Measurements from ENCODE around the gene DBR1. TPM values are rescaled to one million over a fixed set of nuclear protein-coding genes. Genes with fewer than 3 reads are reported as not detected.
A peak's percentile ranks its signal among the peaks of the same experiment; 100 is the strongest.

Gene DBR1
- total and polyA plus RNA-seq, 2 of the 4 experiments (the other 2 are of a cell fraction), result 7.6 to 12.5 TPM

- Histone ChIP-seq H3K4me3 (ENCODE audit: insufficient read depth, low read depth, low read length) (no peak overlapping the region), H3K18ac (ENCODE audit: low read depth, low read length) (no peak overlapping the region)
- DNase-seq, result no peak
Observed at GRCh38 chr3:138113326-138113725, 61.4 kb downstream of the DBR1 start.

More at GRCh38 chr3:138113326-138113725, 61.4 kb downstream of the DBR1 start:
- Histone ChIP-seq H3K27ac (ENCODE audit: insufficient read depth, low read length) (0 out of 2 replicates have a peak overlapping the region, but pooled peaks have one; percentile 3), H3K14ac (replicated peaks; ENCODE audit: low read depth, low read length) (peak overlapping the region; percentile 86), H2BK120ac (ENCODE audit: low read depth, low read length) (no peak overlapping the region), H2BK20ac (ENCODE audit: low read depth, low read length) (no peak overlapping the region), H2AK9ac (replicated peaks; ENCODE audit: low read depth, low read length, poor library complexity) (no peak overlapping the region), H3K23ac (ENCODE audit: low read depth, low read length) (peak overlapping the region; percentile 83), H3K56ac (ENCODE audit: extremely low read depth, insufficient read depth, low read length) (no peak overlapping the region), H3K4ac (ENCODE audit: low read depth, low read length) (no peak overlapping the region; the same call in 1 of the 2 replicates), H4K91ac (ENCODE audit: insufficient read depth, low read depth, low read length) (no peak overlapping the region), H4K5ac (ENCODE audit: low read depth, low read length) (peak overlapping the region; percentile 29; the same call in 1 of the 2 replicates), H2AK5ac (ENCODE audit: low read depth, low read length) (no peak overlapping the region), H4K20me1 (ENCODE audit: insufficient read depth, low read length) (peaks cover 10% of the 10 kb centered on the region; the same call in 1 of the 2 replicates), H4K8ac (ENCODE audit: low read depth in 2 of 2, low read length in 2 of 2) (no peak overlapping the region), H3K27me3 (ENCODE audit: control insufficient read depth, insufficient read depth, low read length) (no peaks in the 10 kb centered on the region), H3K4me2 (ENCODE audit: low read depth, low read length) (peak overlapping the region; percentile 39), H3K9me3 (ENCODE audit: control insufficient read depth, insufficient read depth, low read length) (no peaks in the 10 kb centered on the region), H2AFZ (replicated peaks; ENCODE audit: low read length, poor library complexity) (no peak overlapping the region), H2BK5ac (ENCODE audit: low read depth, low read length, poor library complexity, severe bottlenecking) (no peak overlapping the region), H3K9ac (ENCODE audit: low read depth, low read length) (0 out of 2 replicates have a peak overlapping the region, but pooled peaks have one; percentile 48), H3K9me1 (ENCODE audit: insufficient read depth, low read length) (peaks cover 13% of the 10 kb centered on the region), H3K4me1 (ENCODE audit: control insufficient read depth, insufficient read depth, low read length) (peaks cover 5% of the 10 kb centered on the region), H2BK15ac (ENCODE audit: low read depth, low read length) (no peak overlapping the region), H3K79me1 (ENCODE audit: low read depth in 1 of 2, low read length in 2 of 2) (peaks cover 18 to 49% of the 10 kb centered on the region in 2 experiments), H3K36me3 (ENCODE audit: control insufficient read depth, insufficient read depth, low read length) (peaks cover 2% of the 10 kb centered on the region)
- TF ChIP-seq MAZ (IDR thresholded peaks at IDR 0.05; ENCODE audit: borderline replicate concordance, low read depth, low read length) (no peak), CHD1 (IDR thresholded peaks at IDR 0.05; ENCODE audit: low read depth, low read length) (no peak), MXI1 (IDR thresholded peaks at IDR 0.05; ENCODE audit: borderline replicate concordance, low read depth, low read length) (no peak), FOS (IDR thresholded peaks at IDR 0.05; ENCODE audit: low read depth, low read length) (no peak), ELK1 (IDR thresholded peaks at IDR 0.05; ENCODE audit: borderline replicate concordance, low read depth, low read length) (no peak), RAD21 (IDR thresholded peaks at IDR 0.05; ENCODE audit: low read length) (no peak), MAFK (IDR thresholded peaks at IDR 0.05; ENCODE audit: low read depth, low read length) (no peak), USF2 (IDR thresholded peaks at IDR 0.05; ENCODE audit: low read depth, low read length) (no peak), CTCF (conservative IDR thresholded peaks at IDR 0.05; ENCODE audit: low read depth, low read length) (no peak), CEBPB (IDR thresholded peaks at IDR 0.05; ENCODE audit: low read depth, low read length) (no peak), NFE2L2 (IDR thresholded peaks at IDR 0.05; ENCODE audit: low read depth, low read length) (no peak), RCOR1 (IDR thresholded peaks at IDR 0.05; ENCODE audit: insufficient replicate concordance, low read length) (no peak), POLR2A (IDR thresholded peaks at IDR 0.05; ENCODE audit: low read depth, low read length) (no peak), SMC3 (IDR thresholded peaks at IDR 0.05; ENCODE audit: low read depth, low read length) (no peak), RFX5 (IDR thresholded peaks at IDR 0.05; ENCODE audit: low read depth, low read length) (no peak), BHLHE40 (IDR thresholded peaks at IDR 0.05; ENCODE audit: low read depth, low read length) (no peak)
- POLR2A ChIA-PET (ENCODE audit: unreplicated experiment), result no interaction called here
- intact Hi-C loops (cut with micrococcal nuclease) (no loop called here), in situ Hi-C loops (cut with MboI; ENCODE audit: low sequenced_read_pairs) (no loop called here), dilution Hi-C loops (cut with HindIII; ENCODE audit: low sequenced_read_pairs, unreplicated experiment) (no loop called here)
- no CpG with 5 or more reads among the region's 1 CpG for WGBS, 2 experiments (ENCODE audit: extremely low coverage in 2 of 2, insufficient read length in 1 of 2)
- CTCF ChIA-PET, result interaction anchor here (0.6 to 1.3 kb wide), 2 partner anchors 12 to 851 kb away, joined by 5 to 6 read pairs; no protein-coding TSS in a partner anchor
- no TSS peak for BruUV-seq (replicated peaks)
- no peak for ATAC-seq (ENCODE audit: low read depth)
